DOHH2 (cell line): ENCODE results near the gene ZFR.
"Not testable (repeated sequence)": the region's sequence is repeated elsewhere in the genome, so short reads cannot be mapped to it uniquely, and the experiment has no call there.

ENCODE experiments used
- CTCF ChIP-seq: fragments of 200-600 bp; sonication (generic); IDR thresholded peaks from one replicate; pipeline ENCODE4 v1.5.1; 2014; ENCODE audit warnings: antibody characterized with exemption, mild to moderate bottlenecking, low read depth, low read length; ENCODE audit not compliant: poor library complexity, severe bottlenecking
- EZH2phosphoT487 ChIP-seq: fragments of 200-600 bp; sonication (generic); IDR thresholded peaks from 2 replicates; pipeline ENCODE4 v1.6.1; 2017; ENCODE audit warnings: borderline replicate concordance, mild to moderate bottlenecking, antibody characterized with exemption, low read length, moderate library complexity, mixed read lengths

- TF ChIP-seq CTCF, EZH2phosphoT487: not testable (repeated sequence)
These were observed 45.8 kb downstream of the ZFR start for GRCh38 chr5:32398754-32399153.
